ENCODE measurements around the gene COL6A2.
"Not testable (repeated sequence)": the region's sequence is repeated elsewhere in the genome, so short reads cannot be mapped to it uniquely, and the experiment has no call there.

COL6A2 gene

DNA sequence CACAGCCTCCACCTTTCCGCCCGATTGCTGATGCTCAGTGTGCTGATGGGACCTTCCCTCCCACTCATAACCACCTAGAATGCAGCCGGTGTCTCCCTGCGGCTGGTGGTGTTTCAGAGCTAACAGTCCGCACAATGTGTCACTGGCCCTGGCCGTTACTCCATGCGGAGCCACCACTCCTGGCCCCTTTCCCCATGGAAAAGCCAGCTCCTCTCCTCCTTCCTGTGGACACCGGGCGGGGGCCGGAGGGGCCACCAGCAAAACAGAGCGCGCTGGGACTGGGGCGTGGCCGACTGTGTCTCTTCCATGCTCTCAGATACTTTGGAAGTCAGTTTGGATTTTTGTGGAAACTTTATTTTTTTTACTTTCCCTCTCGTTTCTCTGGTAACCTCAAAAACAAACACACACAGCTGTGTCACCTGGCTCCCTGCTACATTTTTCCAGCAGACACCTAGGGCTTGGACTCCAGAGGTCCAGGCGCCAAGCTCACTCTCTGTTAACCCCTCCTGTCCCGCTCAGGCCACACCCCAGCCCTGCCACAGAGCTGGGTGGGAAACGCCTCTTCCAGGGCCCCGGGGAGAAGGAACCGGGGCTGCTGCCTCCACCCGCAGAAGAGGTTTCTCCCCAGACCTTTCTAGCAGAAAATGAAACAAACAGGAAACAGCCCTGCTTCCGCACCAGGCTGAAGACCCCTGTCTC lies 32.5 kb upstream of the COL6A2 start:
- Mint-ChIP-seq H3K4me1 (ENCODE audit: low read depth) (peaks cover 2% of the 10 kb centered on the region), H3K4me3 (no peak overlapping the region), H3K27ac (no peak overlapping the region), H3K36me3 (ENCODE audit: low read depth) (no peaks in the 10 kb centered on the region), H3K9me3 (peaks cover 21% of the 10 kb centered on the region), H3K27me3 (ENCODE audit: low read depth) (peaks cover 9% of the 10 kb centered on the region)
- no peak for DNase-seq (ENCODE audit: low spot score)

DNA sequence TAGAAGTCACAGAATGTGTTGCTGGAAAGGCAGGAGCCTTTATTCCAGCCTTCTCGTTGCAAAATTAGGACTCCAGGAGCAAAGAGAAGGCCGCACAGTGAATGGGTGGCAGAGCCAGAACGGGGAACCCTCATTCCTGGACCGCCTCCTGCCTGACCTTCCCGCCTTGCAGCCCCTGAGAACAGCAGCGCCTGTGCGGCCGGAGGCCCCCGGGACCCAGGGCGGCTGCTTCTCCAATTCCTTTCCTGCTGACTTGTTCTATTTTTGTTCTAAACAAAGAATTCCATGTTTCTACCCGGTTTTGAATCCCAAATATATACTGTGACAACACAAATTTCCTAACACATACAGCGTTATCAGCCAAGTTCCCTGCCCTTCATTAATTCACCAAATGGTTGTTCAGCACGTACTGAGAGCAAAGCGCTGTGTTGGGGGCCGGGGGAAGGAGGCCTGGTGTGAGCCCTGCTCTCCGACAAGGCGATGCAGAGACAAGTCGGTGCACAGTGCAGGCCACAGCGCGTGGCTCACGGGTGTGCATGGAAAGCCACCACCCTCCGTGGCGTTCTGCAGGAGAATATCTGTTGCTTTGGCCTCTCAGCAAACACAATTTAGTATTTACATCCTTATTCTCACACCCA lies 31.9 kb upstream of the COL6A2 start:
- no peak for DNase-seq (ENCODE audit: low spot score)
- Mint-ChIP-seq H3K4me3 (no peak overlapping the region), H3K27me3 (ENCODE audit: low read depth) (peaks cover 9% of the 10 kb centered on the region), H3K4me1 (ENCODE audit: low read depth) (peaks cover 2% of the 10 kb centered on the region), H3K36me3 (ENCODE audit: low read depth) (no peaks in the 10 kb centered on the region), H3K9me3 (peaks cover 21% of the 10 kb centered on the region), H3K27ac (no peak overlapping the region)

DNA sequence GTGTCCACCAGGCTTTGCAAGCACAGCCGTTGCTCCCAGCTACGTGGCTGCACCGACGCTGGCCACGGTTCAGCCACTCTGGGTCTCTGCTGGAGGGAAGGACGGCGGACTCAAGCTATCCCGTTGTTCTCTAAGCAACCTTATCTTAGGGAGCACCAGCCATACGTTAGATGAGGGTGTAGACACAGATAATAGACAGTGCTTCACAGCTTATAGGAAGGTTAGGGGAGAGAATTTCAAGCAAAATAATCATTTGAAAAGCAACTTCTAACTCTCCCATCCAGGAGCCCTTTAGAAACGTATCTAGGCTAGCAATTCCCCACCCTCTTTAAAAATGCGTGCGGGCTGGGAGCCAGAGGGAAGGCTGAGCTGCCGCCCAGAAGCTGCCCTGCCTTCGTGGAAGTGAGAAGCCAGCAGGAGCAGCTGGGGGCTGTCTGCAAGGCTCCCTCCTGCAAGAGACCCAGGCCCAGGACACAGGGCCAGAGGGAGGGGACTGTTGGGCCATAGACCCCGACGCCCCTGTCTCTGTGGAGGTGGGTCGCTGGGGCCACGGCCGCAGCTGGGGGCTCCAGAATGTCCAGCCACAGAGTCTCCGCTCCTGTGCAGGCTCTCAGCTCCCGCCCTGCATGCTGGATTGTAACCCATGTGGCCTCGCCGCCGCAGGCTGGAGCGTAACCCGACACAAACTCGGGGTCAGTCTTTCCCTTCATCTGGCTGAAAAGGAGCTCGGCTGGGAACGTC lies 31.2 kb upstream of the COL6A2 start:
- DNase-seq (ENCODE audit: low spot score) = no peak
- peaks cover 21% of the 10 kb centered on the region for H3K9me3 Mint-ChIP-seq
- H3K27ac Mint-ChIP-seq = no peak overlapping the region
- no peak overlapping the region for H3K4me3 Mint-ChIP-seq
- H3K27me3 Mint-ChIP-seq (ENCODE audit: low read depth) = peaks cover 6% of the 10 kb centered on the region
- no peaks in the 10 kb centered on the region for H3K36me3 Mint-ChIP-seq (ENCODE audit: low read depth)
- peaks cover 2% of the 10 kb centered on the region for H3K4me1 Mint-ChIP-seq (ENCODE audit: low read depth)

DNA sequence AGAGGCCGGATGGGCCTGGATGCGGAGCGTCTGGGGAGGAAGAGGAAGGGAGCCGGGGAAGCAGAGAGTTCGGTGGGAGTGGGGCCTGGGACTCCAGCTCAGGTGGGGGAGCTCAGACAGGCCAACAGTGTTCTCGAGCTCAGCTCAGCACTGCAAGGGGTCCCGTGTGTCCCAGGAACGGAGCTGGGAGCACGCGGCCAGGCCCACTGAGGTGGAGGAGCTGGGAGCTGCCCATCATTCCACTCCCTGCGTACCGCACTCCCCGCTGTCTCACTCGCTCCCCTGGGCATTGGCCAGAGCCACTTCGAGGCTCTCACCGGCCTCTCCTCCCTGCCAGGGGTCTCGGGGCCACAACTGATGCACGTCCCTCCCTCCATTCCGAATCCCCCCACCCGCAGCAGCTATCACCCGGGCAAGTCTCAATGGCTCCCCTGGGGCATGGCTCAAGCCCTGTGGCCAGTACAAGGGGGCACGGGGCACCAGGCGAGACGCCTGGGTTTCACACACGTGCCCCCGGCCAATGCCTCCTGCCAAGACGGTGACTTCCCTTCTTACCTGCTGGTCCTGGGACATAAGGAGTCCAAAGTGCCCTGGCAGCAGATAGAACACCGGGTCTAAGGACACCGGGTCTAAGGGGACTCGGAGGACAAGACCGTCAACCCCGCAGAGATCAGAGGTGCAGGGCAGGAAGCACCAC lies 30.3 kb upstream of the COL6A2 start:
- H3K27me3 Mint-ChIP-seq (ENCODE audit: low read depth) = peaks cover 6% of the 10 kb centered on the region
- H3K36me3 Mint-ChIP-seq (ENCODE audit: low read depth) = no peaks in the 10 kb centered on the region
- no peak overlapping the region for H3K27ac Mint-ChIP-seq
- no peak for DNase-seq (ENCODE audit: low spot score)
- peaks cover 2% of the 10 kb centered on the region for H3K4me1 Mint-ChIP-seq (ENCODE audit: low read depth)
- no peak overlapping the region for H3K4me3 Mint-ChIP-seq
- peaks cover 14% of the 10 kb centered on the region for H3K9me3 Mint-ChIP-seq

DNA sequence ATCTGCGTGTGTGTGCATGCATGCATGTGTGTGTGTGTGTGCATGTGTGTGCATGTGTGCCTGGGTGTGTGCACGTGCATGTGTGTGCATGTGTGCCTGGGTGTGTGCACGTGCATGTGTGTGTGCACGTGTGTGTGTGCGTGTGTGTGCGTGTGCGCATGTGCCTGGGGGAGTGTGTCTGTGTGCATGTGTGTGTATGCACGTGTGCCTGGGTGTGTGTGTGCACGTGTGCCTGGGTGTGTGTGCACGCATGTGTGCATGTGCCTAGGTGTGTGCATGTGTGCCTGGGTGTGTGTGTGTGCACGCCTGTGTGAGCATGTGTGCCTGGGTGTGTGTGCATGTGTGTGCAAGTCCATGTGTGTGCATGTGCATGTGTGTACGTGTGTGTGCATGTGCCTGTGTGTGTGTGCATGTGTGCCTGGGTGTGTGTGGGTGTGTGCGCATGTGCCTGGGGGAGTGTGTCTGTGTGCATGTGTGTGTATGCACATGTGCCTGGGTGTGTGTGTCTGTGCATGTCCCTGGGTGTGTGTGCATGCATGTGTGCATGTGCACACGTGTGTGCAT lies 29.3 kb upstream of the COL6A2 start:
- no peak overlapping the region for H3K4me3 Mint-ChIP-seq
- H3K9me3 Mint-ChIP-seq = peaks cover 14% of the 10 kb centered on the region

DNA sequence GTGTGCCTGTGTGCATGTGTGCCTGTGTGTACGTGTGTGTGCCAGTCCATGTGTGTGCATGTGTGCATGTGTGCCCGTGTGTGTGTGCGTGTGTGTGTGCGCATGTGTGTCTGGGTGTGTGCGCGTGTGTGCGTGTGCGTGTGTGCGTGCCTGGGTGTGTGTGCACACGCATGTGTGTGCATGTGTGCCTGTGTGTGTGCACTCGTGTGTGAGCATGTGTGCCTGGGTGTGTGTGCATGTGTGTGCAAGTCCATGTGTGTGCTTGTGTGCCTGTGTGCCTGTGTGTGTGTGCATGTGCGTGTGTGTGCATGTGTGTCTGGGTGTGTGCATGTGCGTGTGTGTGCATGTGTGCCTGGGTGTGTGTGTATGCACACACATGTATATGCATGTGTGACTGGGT lies 28.7 kb upstream of the COL6A2 start:
- Mint-ChIP-seq H3K27ac (no peak overlapping the region), H3K4me1 (ENCODE audit: low read depth) (peaks cover 2% of the 10 kb centered on the region)

More for the DNA sequence above, 29.3 kb upstream of the COL6A2 start:
- no peaks in the 10 kb centered on the region for H3K36me3 Mint-ChIP-seq (ENCODE audit: low read depth)
- no peak overlapping the region for H3K27ac Mint-ChIP-seq
- no peak for DNase-seq (ENCODE audit: low spot score)
- peaks cover 6% of the 10 kb centered on the region for H3K27me3 Mint-ChIP-seq (ENCODE audit: low read depth)
- H3K4me1 Mint-ChIP-seq (ENCODE audit: low read depth) = peaks cover 2% of the 10 kb centered on the region

DNA sequence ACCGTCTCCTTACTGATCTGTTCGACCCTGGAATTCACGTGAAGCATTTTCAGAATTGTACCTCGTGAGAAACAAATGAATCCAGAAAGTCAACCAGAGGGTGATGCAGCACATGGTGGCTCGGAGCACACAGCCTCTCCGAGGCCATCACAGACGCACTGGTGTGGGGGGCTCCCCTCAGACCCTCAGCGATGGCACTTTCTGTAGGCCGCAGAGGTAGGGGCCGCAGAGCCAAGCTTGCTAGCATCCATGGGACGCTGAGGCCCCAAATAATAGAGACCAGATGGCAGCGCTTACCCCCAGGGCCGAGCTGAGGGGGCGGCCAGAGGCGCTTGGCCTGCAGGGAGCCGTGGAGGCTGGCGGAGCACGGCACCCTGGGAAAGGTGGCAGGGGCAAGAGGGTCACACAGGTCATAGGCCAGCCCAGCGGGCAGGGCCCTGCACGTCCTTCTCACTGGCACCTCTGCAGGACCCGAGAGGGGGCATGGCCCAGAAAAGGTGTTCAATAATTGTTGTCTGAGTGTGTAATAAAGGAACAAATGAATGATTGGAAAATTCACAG lies 28.1 kb upstream of the COL6A2 start:
- Mint-ChIP-seq H3K27ac (no peak overlapping the region), H3K27me3 (ENCODE audit: low read depth) (peaks cover 2% of the 10 kb centered on the region)

More for the DNA sequence above, 28.7 kb upstream of the COL6A2 start:
- no peak overlapping the region for H3K4me3 Mint-ChIP-seq
- H3K9me3 Mint-ChIP-seq = peaks cover 14% of the 10 kb centered on the region
- no peaks in the 10 kb centered on the region for H3K36me3 Mint-ChIP-seq (ENCODE audit: low read depth)
- DNase-seq (ENCODE audit: low spot score) = no peak
- peaks cover 5% of the 10 kb centered on the region for H3K27me3 Mint-ChIP-seq (ENCODE audit: low read depth)

DNA sequence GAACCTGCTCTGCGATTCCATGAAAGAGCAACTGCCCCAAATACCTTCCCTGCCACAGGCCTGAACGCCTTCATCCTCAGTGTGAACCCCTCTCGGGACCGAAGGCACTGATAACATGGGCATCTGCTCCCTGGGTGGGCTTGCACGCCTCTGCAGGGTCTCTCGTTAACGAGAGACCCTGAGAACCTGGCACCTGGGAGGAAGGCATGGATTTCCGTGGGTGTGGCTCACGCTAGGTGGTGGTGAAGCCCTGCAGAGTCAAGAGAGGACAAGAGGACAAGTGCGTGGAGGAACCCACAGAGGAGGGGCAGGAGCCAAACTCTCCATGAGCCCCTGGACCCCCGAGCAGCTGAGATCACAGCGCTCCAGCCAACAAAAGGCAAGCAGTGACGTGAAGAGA lies 26.8 kb upstream of the COL6A2 start:
- Mint-ChIP-seq H3K9me3 (peaks cover 14% of the 10 kb centered on the region), H3K27me3 (ENCODE audit: low read depth) (peaks cover 6% of the 10 kb centered on the region), H3K4me1 (ENCODE audit: low read depth) (no peaks in the 10 kb centered on the region), H3K36me3 (ENCODE audit: low read depth) (no peaks in the 10 kb centered on the region), H3K27ac (no peak overlapping the region), H3K4me3 (no peak overlapping the region)
- no peak for DNase-seq (ENCODE audit: low spot score)

More for the DNA sequence above, 28.1 kb upstream of the COL6A2 start:
- no peaks in the 10 kb centered on the region for H3K36me3 Mint-ChIP-seq (ENCODE audit: low read depth)
- DNase-seq (ENCODE audit: low spot score) = no peak
- peaks cover 2% of the 10 kb centered on the region for H3K4me1 Mint-ChIP-seq (ENCODE audit: low read depth)
- H3K4me3 Mint-ChIP-seq = no peak overlapping the region
- H3K9me3 Mint-ChIP-seq = peaks cover 14% of the 10 kb centered on the region

DNA sequence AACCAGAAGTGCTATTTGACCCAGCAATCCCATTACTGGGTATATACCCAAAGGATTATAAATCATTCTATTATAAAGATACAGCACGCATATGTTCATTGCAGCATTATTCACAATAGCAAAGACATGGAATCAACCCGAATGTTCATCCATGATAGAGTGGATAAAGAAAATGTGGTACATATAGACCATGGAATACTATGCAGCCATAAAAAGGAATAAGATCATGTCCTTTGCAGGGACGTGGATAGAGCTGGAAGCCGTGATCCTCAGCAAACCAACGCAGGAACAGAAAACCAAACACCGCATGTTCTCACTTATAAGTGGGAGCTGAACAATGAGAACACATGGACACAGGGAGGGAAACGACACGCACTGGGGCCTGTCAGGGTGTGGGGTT lies 21.2 kb upstream of the COL6A2 start:
- DNase-seq (ENCODE audit: low spot score); H3K9me3 Mint-ChIP-seq; H3K4me3 Mint-ChIP-seq; H3K27ac Mint-ChIP-seq; H3K36me3 Mint-ChIP-seq (ENCODE audit: low read depth); H3K4me1 Mint-ChIP-seq (ENCODE audit: low read depth); H3K27me3 Mint-ChIP-seq (ENCODE audit: low read depth): not testable (repeated sequence)

DNA sequence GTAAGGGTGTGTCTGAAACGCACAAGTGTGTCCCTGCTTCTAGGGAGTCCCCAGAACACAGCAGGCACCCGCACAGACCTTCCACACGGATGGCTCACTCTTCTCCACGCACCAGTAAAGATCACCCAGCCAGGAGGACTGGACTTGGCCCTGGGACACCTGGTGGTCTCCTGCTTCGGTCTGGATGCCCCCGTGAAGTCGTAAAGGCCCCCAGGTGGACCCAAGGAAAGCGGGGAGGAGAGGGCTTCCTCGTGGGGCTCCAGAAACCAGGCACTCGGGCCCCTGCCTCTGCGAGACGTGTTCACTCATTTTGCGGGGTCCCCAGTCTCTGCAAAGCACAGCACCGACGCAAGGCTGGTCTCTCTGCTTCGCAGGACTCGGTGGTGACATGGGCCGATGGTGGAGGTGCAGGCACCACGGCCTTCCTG lies 20.2 kb upstream of the COL6A2 start:
- H3K36me3 Mint-ChIP-seq (ENCODE audit: low read depth) = no peaks in the 10 kb centered on the region
- H3K4me1 Mint-ChIP-seq (ENCODE audit: low read depth) = no peaks in the 10 kb centered on the region
- DNase-seq (ENCODE audit: low spot score) = no peak
- no peak overlapping the region for H3K27ac Mint-ChIP-seq
- H3K27me3 Mint-ChIP-seq (ENCODE audit: low read depth) = peaks cover 7% of the 10 kb centered on the region
- H3K9me3 Mint-ChIP-seq = no peaks in the 10 kb centered on the region
- H3K4me3 Mint-ChIP-seq = no peak overlapping the region

DNA sequence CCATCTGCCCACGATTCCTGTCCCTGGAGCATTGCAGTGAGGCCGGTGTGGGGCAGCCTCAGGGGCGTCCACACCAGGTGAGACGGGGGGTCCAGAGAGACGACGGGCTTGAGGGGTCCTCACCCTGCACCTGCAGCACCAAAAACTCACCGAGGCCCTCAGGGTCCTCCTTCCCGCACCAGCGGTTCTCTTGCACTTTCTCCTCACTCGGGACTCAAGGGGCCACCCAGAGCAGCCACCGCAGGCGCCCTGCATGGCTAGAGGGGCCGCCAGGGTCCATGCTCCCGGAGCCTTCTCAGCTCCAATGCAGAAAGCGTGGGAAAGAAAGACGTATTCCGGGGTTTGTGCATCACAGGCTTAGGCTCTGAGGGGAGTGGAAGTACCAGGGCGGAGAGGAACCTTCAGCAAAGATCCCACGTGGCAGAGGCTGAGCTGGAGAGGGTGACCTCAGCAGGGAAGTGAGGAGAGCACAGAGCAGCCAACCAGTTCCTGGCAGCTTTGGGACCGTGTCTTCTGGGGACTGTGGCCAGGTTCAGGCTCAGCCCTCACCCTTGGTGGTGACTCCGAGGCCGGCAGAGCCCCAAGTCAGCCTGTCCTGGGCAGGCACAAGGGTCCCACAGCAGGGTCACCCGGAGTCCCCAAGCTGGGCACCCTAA lies 19.5 kb upstream of the COL6A2 start:
- no peak overlapping the region for H3K4me3 Mint-ChIP-seq
- H3K9me3 Mint-ChIP-seq = no peaks in the 10 kb centered on the region
- H3K27me3 Mint-ChIP-seq (ENCODE audit: low read depth) = peaks cover 7% of the 10 kb centered on the region
- no peak overlapping the region for H3K27ac Mint-ChIP-seq
- no peaks in the 10 kb centered on the region for H3K4me1 Mint-ChIP-seq (ENCODE audit: low read depth)
- DNase-seq (ENCODE audit: low spot score) = no peak
- H3K36me3 Mint-ChIP-seq (ENCODE audit: low read depth) = no peaks in the 10 kb centered on the region

DNA sequence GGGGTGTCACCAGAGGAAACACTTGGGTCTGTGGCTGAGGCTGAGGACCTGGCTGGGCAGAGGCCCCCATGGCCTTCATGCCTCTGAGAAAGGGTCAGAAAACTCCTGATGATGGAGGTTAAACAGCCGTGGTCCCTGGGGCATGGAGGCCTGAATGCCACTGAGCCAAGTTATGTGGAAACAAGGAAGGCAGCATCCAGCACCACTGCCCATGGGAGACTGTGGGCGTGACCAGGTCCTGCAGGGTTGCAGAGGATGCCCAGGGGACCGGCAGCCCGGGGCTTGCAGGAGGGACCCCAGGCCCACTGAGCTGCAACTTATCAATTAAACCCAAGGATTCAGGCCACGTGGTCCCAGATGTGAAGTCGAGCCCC lies 18.9 kb upstream of the COL6A2 start:
- H3K4me3 Mint-ChIP-seq = no peak overlapping the region
- peaks cover 7% of the 10 kb centered on the region for H3K27me3 Mint-ChIP-seq (ENCODE audit: low read depth)
- no peak overlapping the region for H3K27ac Mint-ChIP-seq
- H3K4me1 Mint-ChIP-seq (ENCODE audit: low read depth) = no peaks in the 10 kb centered on the region
- H3K9me3 Mint-ChIP-seq = no peaks in the 10 kb centered on the region
- no peaks in the 10 kb centered on the region for H3K36me3 Mint-ChIP-seq (ENCODE audit: low read depth)
- no peak for DNase-seq (ENCODE audit: low spot score)
